CD4-positive, alpha-beta T cell (primary cell): ENCODE results near the gene EPHB1. TPM values are rescaled to one million over a fixed set of nuclear protein-coding genes. Genes with fewer than 3 reads are reported as not detected.

ENCODE experiments used
- ATAC-seq: fragments of 200-7000 bp; cut with Tn5 transposase; one replicate; pipeline ENCODE4 v1.10.0; 2022; ENCODE audit warnings: mild to moderate bottlenecking; ENCODE audit not compliant: poor library complexity
- CTCF ChIA-PET: fragments of 350-600 bp; sonication (Branson Sonifier 250); formaldehyde crosslinking; loops from one replicate; lab custom pipeline; 2021; ENCODE audit warnings: antibody characterized with exemption, inconsistent platforms; lab: Charles Lee
- POLR2A ChIA-PET: fragments of 350-600 bp; sonication (Branson Sonifier 250); formaldehyde crosslinking; loops from one replicate; lab custom pipeline; 2021; ENCODE audit warnings: antibody characterized with exemption, inconsistent platforms; lab: Charles Lee
- DNase-seq, 14 experiments: peaks; one replicate each; pipeline ENCODE4 v3.0.0-alpha.2; 2013 to 2020; ENCODE audit warnings: mixed read lengths in 2 of 14
- H3K27ac ChIP-seq, 2 donors: one replicate each; pipeline versions ENCODE4 v1.5.1 to v1.7.0; 2013; ENCODE audit warnings: low read length in 2 of 2, low read depth in 1 of 2, mild to moderate bottlenecking in 1 of 2
- H3K27me3 ChIP-seq, 2 experiments: 1 replicate in 1 of 2; 2 replicates in 1 of 2; pipeline versions ENCODE4 v1.6.1 to v1.7.0; 2013; ENCODE audit warnings: low read length in 2 of 2, control low read depth in 1 of 2, mild to moderate bottlenecking in 1 of 2, moderate library complexity in 1 of 2; ENCODE audit not compliant: insufficient read depth in 2 of 2, control insufficient read depth in 1 of 2
- H3K36me3 ChIP-seq: one replicate; pipeline ENCODE4 v1.6.1; 2013; ENCODE audit warnings: low read length, control low read depth; ENCODE audit not compliant: insufficient read depth
- H3K4me1 ChIP-seq: one replicate; pipeline ENCODE4 v1.6.1; 2013; ENCODE audit warnings: low read length, control low read depth; ENCODE audit not compliant: insufficient read depth
- H3K4me3 ChIP-seq: one replicate; pipeline ENCODE4 v1.5.1; 2013; ENCODE audit warnings: mild to moderate bottlenecking, low read length, moderate library complexity
- H3K9me3 ChIP-seq, 2 experiments: 1 replicate in 1 of 2; 2 replicates in 1 of 2; pipeline versions ENCODE4 v1.6.1 to v1.7.0; 2013; ENCODE audit warnings: low read length in 2 of 2, mild to moderate bottlenecking in 2 of 2, control low read depth in 1 of 2, moderate library complexity in 1 of 2; ENCODE audit not compliant: control insufficient read depth in 1 of 2, insufficient read depth in 1 of 2
- H3K27ac Mint-ChIP-seq: one replicate; pipeline ENCODE4 v1.8.0; 2020; ENCODE audit warnings: mixed read lengths
- H3K27me3 Mint-ChIP-seq: one replicate; pipeline ENCODE4 v1.8.0; 2021; ENCODE audit warnings: mixed read lengths
- H3K36me3 Mint-ChIP-seq: one replicate; pipeline ENCODE4 v1.8.0; 2021; ENCODE audit warnings: low read depth, mixed read lengths
- H3K4me1 Mint-ChIP-seq: one replicate; pipeline ENCODE4 v1.8.0; 2021; ENCODE audit warnings: low read depth, mixed read lengths
- H3K4me3 Mint-ChIP-seq: one replicate; pipeline ENCODE4 v1.8.0; 2020; ENCODE audit warnings: mild to moderate bottlenecking, mixed read lengths
- H3K9me3 Mint-ChIP-seq: one replicate; pipeline ENCODE4 v1.8.0; 2020; ENCODE audit warnings: mixed read lengths
- intact Hi-C, 2 experiments: fragments of 100-400 bp; cut with DNase I in 1 of 2; cut with micrococcal nuclease in 1 of 2; formaldehyde crosslinking; loops; one replicate each; pipeline versions ENCODE4 v1.15.1 to v1.9.0; 2023 to 2025; cut with DNase I, micrococcal nuclease
- total RNA-seq, 174 experiments: library from RNA in 2 of 174; stranded (reverse) in 2 of 174; gene quantifications; one replicate each; pipeline ENCODE4 v1.2.3 and lab custom pipeline; 2021 to 2026
- TF ChIP-seq, protein P1 (sequence below): fragments of 200-600 bp; IDR thresholded peaks from one replicate; pipeline ENCODE4 v1.8.0; 2022; ENCODE audit warnings: antibody characterized with exemption, mild to moderate bottlenecking

The EPHB1 gene
- total RNA-seq, 2 experiments from 2014 or later, result 0.08 to 0.49 TPM

DNA sequence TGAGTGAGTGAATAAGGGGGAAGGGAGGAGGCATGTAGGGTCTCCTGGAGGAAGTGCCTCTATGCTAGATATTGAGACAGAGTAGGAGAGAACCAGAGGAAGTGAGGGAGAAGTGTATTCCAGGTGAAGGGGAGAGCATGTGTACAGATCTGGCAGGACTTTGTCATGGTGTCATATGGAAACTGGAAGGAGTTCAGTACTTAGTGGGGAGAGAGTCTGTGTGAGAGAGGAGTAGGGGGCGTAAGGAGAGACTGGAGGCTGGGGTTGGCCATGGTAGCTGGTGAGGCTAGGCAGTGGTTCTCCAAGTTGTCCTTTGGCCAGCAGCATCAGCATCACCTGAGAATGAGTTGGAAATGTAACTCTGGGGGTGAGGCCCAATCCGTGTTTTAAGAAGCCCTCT, 29.6 kb upstream of the EPHB1 start:
- no peaks in the 10 kb centered on the region for H3K9me3 Mint-ChIP-seq
- TF ChIP-seq, protein P1, sequence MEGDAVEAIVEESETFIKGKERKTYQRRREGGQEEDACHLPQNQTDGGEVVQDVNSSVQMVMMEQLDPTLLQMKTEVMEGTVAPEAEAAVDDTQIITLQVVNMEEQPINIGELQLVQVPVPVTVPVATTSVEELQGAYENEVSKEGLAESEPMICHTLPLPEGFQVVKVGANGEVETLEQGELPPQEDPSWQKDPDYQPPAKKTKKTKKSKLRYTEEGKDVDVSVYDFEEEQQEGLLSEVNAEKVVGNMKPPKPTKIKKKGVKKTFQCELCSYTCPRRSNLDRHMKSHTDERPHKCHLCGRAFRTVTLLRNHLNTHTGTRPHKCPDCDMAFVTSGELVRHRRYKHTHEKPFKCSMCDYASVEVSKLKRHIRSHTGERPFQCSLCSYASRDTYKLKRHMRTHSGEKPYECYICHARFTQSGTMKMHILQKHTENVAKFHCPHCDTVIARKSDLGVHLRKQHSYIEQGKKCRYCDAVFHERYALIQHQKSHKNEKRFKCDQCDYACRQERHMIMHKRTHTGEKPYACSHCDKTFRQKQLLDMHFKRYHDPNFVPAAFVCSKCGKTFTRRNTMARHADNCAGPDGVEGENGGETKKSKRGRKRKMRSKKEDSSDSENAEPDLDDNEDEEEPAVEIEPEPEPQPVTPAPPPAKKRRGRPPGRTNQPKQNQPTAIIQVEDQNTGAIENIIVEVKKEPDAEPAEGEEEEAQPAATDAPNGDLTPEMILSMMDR, result no peak
- intact Hi-C loops, result no loop called here
- Histone ChIP-seq H3K4me3 (no peak overlapping the region), H3K36me3 (no peaks in the 10 kb centered on the region), H3K9me3 (no peaks in the 10 kb centered on the region), H3K27ac (no peak overlapping the region), H3K4me1 (no peaks in the 10 kb centered on the region), H3K27me3 (peaks cover 0 to 2% of the 10 kb centered on the region in 2 experiments)
- POLR2A ChIA-PET, result no interaction called here
- no peak overlapping the region for H3K27ac Mint-ChIP-seq
- CTCF ChIA-PET, result no interaction called here
- DNase-seq, result no peak
- no peak overlapping the region for H3K4me3 Mint-ChIP-seq
- no peaks in the 10 kb centered on the region for H3K36me3 Mint-ChIP-seq
- no peaks in the 10 kb centered on the region for H3K4me1 Mint-ChIP-seq
- no peak for ATAC-seq
- no peaks in the 10 kb centered on the region for H3K27me3 Mint-ChIP-seq

DNA sequence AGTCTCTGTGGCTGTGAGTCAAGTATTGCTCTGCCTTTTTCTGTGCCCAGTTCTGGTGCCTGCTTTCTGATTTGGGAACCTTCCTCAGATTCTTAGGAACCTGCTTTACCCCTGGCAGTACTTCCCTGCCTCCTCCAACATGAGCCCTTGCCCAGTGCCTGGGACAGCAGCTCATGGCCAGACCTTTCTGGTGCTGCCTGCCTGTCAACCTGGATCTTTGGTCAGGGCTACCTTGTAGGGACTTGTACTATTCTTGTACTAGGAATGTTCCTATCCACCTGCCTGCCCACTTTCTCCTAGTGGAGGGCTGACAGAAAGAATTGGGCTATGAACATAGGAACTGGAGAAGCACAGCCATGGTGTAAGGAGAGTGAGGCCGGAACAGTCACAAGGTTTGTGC, 28.8 kb upstream of the EPHB1 start:
- Histone ChIP-seq H3K27ac (no peak overlapping the region), H3K36me3 (no peaks in the 10 kb centered on the region), H3K9me3 (no peaks in the 10 kb centered on the region), H3K4me1 (no peaks in the 10 kb centered on the region), H3K27me3 (peaks cover 0 to 2% of the 10 kb centered on the region in 2 experiments), H3K4me3 (no peak overlapping the region)
- CTCF ChIA-PET, result no interaction called here
- DNase-seq (no peak), ATAC-seq (no peak)
- H3K27ac Mint-ChIP-seq, result no peak overlapping the region
- intact Hi-C loops, result no loop called here
- no peaks in the 10 kb centered on the region for H3K36me3 Mint-ChIP-seq
- no peaks in the 10 kb centered on the region for H3K27me3 Mint-ChIP-seq
- no peaks in the 10 kb centered on the region for H3K4me1 Mint-ChIP-seq
- TF ChIP-seq, protein P1, result no peak
- H3K9me3 Mint-ChIP-seq, result no peaks in the 10 kb centered on the region
- no peak overlapping the region for H3K4me3 Mint-ChIP-seq
- POLR2A ChIA-PET, result no interaction called here

- no peak overlapping the region for H3K4me3 ChIP-seq
- ChIA-PET POLR2A (no interaction called here), CTCF (no interaction called here)
- no peak overlapping the region for H3K4me3 Mint-ChIP-seq
- no peaks in the 10 kb centered on the region for H3K4me1 Mint-ChIP-seq
- no peak for DNase-seq
- H3K36me3 ChIP-seq, result no peaks in the 10 kb centered on the region
- H3K4me1 ChIP-seq, result no peaks in the 10 kb centered on the region
- H3K9me3 Mint-ChIP-seq, result no peaks in the 10 kb centered on the region
- no peaks in the 10 kb centered on the region for H3K9me3 ChIP-seq
- H3K27ac ChIP-seq, result no peak overlapping the region
- ATAC-seq, result no peak
- TF ChIP-seq, protein P1, result no peak
- intact Hi-C loops, result no loop called here
- H3K36me3 Mint-ChIP-seq, result no peaks in the 10 kb centered on the region
- H3K27me3 Mint-ChIP-seq, result no peaks in the 10 kb centered on the region
- peaks cover 0 to 2% of the 10 kb centered on the region in 2 experiments for H3K27me3 ChIP-seq
- no peak overlapping the region for H3K27ac Mint-ChIP-seq
Observed at GRCh38 chr3:134768116-134768515, 26.9 kb upstream of the EPHB1 start.
